Kidney (tissue), 14 donors: ENCODE data around the gene GLB1L2. TPM values are rescaled to one million over a fixed set of nuclear protein-coding genes. Genes with fewer than 3 reads are reported as not detected.

ENCODE experiments used
- DNase-seq, 5 donors: peaks; one replicate each; pipeline ENCODE4 v3.0.0-alpha.2; 2013 to 2020
- FAIRE-seq: peaks from 2 replicates; lab custom pipeline; 2012; peaks lifted over from hg19 to GRCh38; lab: Jason Lieb, UNC
- H3K27ac ChIP-seq, 2 donors: one replicate each; pipeline ENCODE4 v1.7.0; 2013; ENCODE audit warnings: low read depth in 2 of 2, low read length in 2 of 2, inconsistent platforms in 1 of 2
- H3K27me3 ChIP-seq: one replicate; pipeline ENCODE4 v1.7.1; 2013; ENCODE audit warnings: low read length, inconsistent platforms; ENCODE audit not compliant: control insufficient read depth, insufficient read depth
- H3K36me3 ChIP-seq, 3 donors: one replicate each; pipeline versions ENCODE4 v1.7.0 to v1.7.1; 2013; ENCODE audit warnings: low read length in 3 of 3, control low read depth in 1 of 3, inconsistent platforms in 1 of 3; ENCODE audit not compliant: insufficient read depth in 3 of 3, control insufficient read depth in 2 of 3
- H3K4me1 ChIP-seq, 3 donors: one replicate each; pipeline versions ENCODE4 v1.7.0 to v1.7.1; 2013; ENCODE audit warnings: low read length in 3 of 3, inconsistent platforms in 1 of 3, low read depth in 1 of 3; ENCODE audit not compliant: control insufficient read depth in 2 of 3, insufficient read depth in 2 of 3
- H3K4me3 ChIP-seq, 3 donors: one replicate each; pipeline versions ENCODE4 v1.7.0 to v1.8.1; 2013; ENCODE audit warnings: low read length in 3 of 3, control low read depth in 1 of 3, inconsistent platforms in 1 of 3
- H3K9ac ChIP-seq, 3 donors: one replicate each; pipeline versions ENCODE4 v1.7.0 to v1.7.1; 2013; ENCODE audit warnings: low read length in 3 of 3, control low read depth in 1 of 3, inconsistent platforms in 1 of 3
- H3K9me3 ChIP-seq, 3 donors: one replicate each; pipeline versions ENCODE4 v1.7.0 to v1.7.1; 2013; ENCODE audit warnings: low read length in 3 of 3, control low read depth in 1 of 3, inconsistent platforms in 1 of 3; ENCODE audit not compliant: control insufficient read depth in 2 of 3, insufficient read depth in 1 of 3
- CTCF ChIP-seq: IDR thresholded peaks from 3 replicates; pipeline ENCODE4 v1.5.1; 2012; ENCODE audit warnings: mild to moderate bottlenecking, moderate library complexity, borderline replicate concordance; ENCODE audit not compliant: insufficient read depth; ENCODE audit errors: extremely low read depth
- intact Hi-C: fragments of 100-400 bp; cut with DNase I; formaldehyde crosslinking; loops from one replicate; pipeline ENCODE4 v1.11.1; 2022
- polyA plus RNA-seq: library from polyadenylated mRNA; stranded (reverse); fragments of 350-450 nt; fragmentation: Illumina TruSeq; extraction: RNeasy Lipid Tissue Mini Kit (QIAGEN cat#74804); gene quantifications from one replicate; pipeline ENCODE4 v1.2.3, GENCODE V29; 2014; ENCODE audit warnings: low read depth, low replicate concordance; ENCODE audit not compliant: insufficient read depth
- total RNA-seq: library from RNA; stranded (reverse); fragmentation: NEBNext Ultra II Directional; extraction: Animal tissue kit (Norgen Biotek cat#: 25700); gene quantifications from one replicate; pipeline ENCODE4 v1.2.1, GENCODE V29; 2021
- donor health status: control.
- donor health status: control.
- donor health status: control.
- donor health status: control.
- donor health status: control.
- donor health status: DM: yes; HTN: yes; CAD: no.
- donor health status: Normal renal cell carcinoma (clear cell type).

Gene GLB1L2
- total and polyA plus RNA-seq, 2 donors from 2014 or later, result 10.0 to 26.1 TPM

- Histone ChIP-seq H3K4me1 (no peaks in the 10 kb centered on the region), H3K27ac (no peak overlapping the region), H3K4me3 (no peak overlapping the region), H3K9me3 (no peaks in the 10 kb centered on the region), H3K27me3 (no peaks in the 10 kb centered on the region), H3K9ac (no peak overlapping the region), H3K36me3 (no peaks in the 10 kb centered on the region)
- no peak for TF ChIP-seq CTCF
- DNase-seq (no peak), FAIRE-seq (no peak)
- intact Hi-C loops, result no loop called here
Measured at GRCh38 chr11:134383576-134384221, 51.9 kb downstream of the GLB1L2 start.

GRCh38 chr11:134384406-134384805, 52.6 kb downstream of the GLB1L2 start:
- no peak overlapping the region for H3K4me3 ChIP-seq
- H3K36me3 ChIP-seq, result no peaks in the 10 kb centered on the region
- no peak overlapping the region for H3K27ac ChIP-seq
- DNase-seq (no peak), FAIRE-seq (no peak)
- H3K9ac ChIP-seq, result no peak overlapping the region
- H3K4me1 ChIP-seq, result no peaks in the 10 kb centered on the region
- H3K9me3 ChIP-seq, result no peaks in the 10 kb centered on the region
- no peaks in the 10 kb centered on the region for H3K27me3 ChIP-seq
- TF ChIP-seq CTCF, result no peak
- intact Hi-C loops, result no loop called here

GRCh38 chr11:134385171-134385570, 53.4 kb downstream of the GLB1L2 start:
- Histone ChIP-seq H3K4me3 (no peak overlapping the region), H3K9ac (no peak overlapping the region), H3K27me3 (no peaks in the 10 kb centered on the region), H3K27ac (no peak overlapping the region), H3K4me1 (no peaks in the 10 kb centered on the region), H3K36me3 (no peaks in the 10 kb centered on the region), H3K9me3 (no peaks in the 10 kb centered on the region)
- TF ChIP-seq CTCF, result no peak
- FAIRE-seq (no peak), DNase-seq (no peak)
- intact Hi-C loops, result no loop called here
